MM.1S (cell line): ENCODE data around the gene PHF23.

Experiments used
- DNase-seq: peaks from one replicate; pipeline ENCODE4 v3.0.0-alpha.2; 2015
- H2AFZ ChIP-seq: fragments of 300-600 bp; sonication (generic); 2 replicates; pipeline ENCODE4 v1.6.0; 2016; ENCODE audit warnings: antibody characterized with exemption, low read length
- H3F3A ChIP-seq: fragments of 300-600 bp; sonication (generic); 2 replicates; pipeline ENCODE4 v1.6.1; 2016; ENCODE audit warnings: mild to moderate bottlenecking, antibody characterized with exemption, low read length, moderate library complexity, mixed read lengths; ENCODE audit not compliant: insufficient read depth
- H3K27ac ChIP-seq: fragments of 300-600 bp; sonication (generic); 2 replicates; pipeline ENCODE4 v1.5.1; 2016; ENCODE audit warnings: mild to moderate bottlenecking, low read length
- H3K27me3 ChIP-seq: fragments of 300-600 bp; sonication (generic); replicated peaks from 2 replicates; pipeline ENCODE4 v1.6.0; 2016; ENCODE audit warnings: low read length; ENCODE audit not compliant: insufficient read depth
- H3K36me3 ChIP-seq: fragments of 300-600 bp; sonication (generic); replicated peaks from 2 replicates; pipeline ENCODE4 v1.6.1; 2016; ENCODE audit warnings: mild to moderate bottlenecking, low read length, mixed read lengths; ENCODE audit not compliant: insufficient read depth
- H3K4me1 ChIP-seq: fragments of 300-600 bp; sonication (generic); 2 replicates; pipeline ENCODE4 v1.6.1; 2016; ENCODE audit warnings: low read length, mixed read lengths
- H3K4me2 ChIP-seq: fragments of 300-600 bp; sonication (generic); 2 replicates; pipeline ENCODE4 v1.6.0; 2016; ENCODE audit warnings: low read depth, low read length
- H3K4me3 ChIP-seq: fragments of 300-600 bp; sonication (generic); 2 replicates; pipeline ENCODE4 v1.5.1; 2016; ENCODE audit warnings: low read length, mixed read lengths
- H3K79me2 ChIP-seq: fragments of 300-600 bp; sonication (generic); 2 replicates; pipeline ENCODE4 v1.6.1; 2016; ENCODE audit warnings: mixed run types, low read length, mixed read lengths
- H3K9ac ChIP-seq: fragments of 300-600 bp; sonication (generic); 2 replicates; pipeline ENCODE4 v1.6.1; 2016; ENCODE audit warnings: low read length, mixed read lengths
- H3K9me2 ChIP-seq: fragments of 300-600 bp; sonication (generic); replicated peaks from 2 replicates; pipeline ENCODE4 v1.6.1; 2016; ENCODE audit warnings: mild to moderate bottlenecking, low read length, mixed read lengths; ENCODE audit not compliant: insufficient read depth
- H3K9me3 ChIP-seq: fragments of 300-600 bp; sonication (generic); replicated peaks from 2 replicates; pipeline ENCODE4 v1.6.1; 2016; ENCODE audit warnings: mild to moderate bottlenecking, low read length, mixed read lengths; ENCODE audit not compliant: insufficient read depth
- H4K20me1 ChIP-seq: fragments of 300-600 bp; sonication (generic); 2 replicates; pipeline ENCODE4 v1.6.1; 2016; ENCODE audit warnings: mild to moderate bottlenecking, low read length, moderate library complexity, mixed read lengths; ENCODE audit not compliant: insufficient read depth
- EZH2 ChIP-seq: fragments of 300-600 bp; sonication (generic); optimal IDR thresholded peaks from 2 replicates; pipeline ENCODE3; 2017; ENCODE audit warnings: low read depth, mild to moderate bottlenecking, antibody characterized with exemption, low read length, mixed read lengths
- EZH2phosphoT487 ChIP-seq: fragments of 300-600 bp; sonication (generic); IDR thresholded peaks from 2 replicates; pipeline ENCODE4 v1.6.1; 2018; ENCODE audit warnings: antibody characterized with exemption, low read length
- TF ChIP-seq, protein P1 (sequence below): fragments of 300-600 bp; sonication (generic); IDR thresholded peaks from 2 replicates; pipeline ENCODE4 v1.5.1; 2016; ENCODE audit warnings: antibody characterized with exemption, low read length, mixed read lengths

The PHF23 gene

DNA sequence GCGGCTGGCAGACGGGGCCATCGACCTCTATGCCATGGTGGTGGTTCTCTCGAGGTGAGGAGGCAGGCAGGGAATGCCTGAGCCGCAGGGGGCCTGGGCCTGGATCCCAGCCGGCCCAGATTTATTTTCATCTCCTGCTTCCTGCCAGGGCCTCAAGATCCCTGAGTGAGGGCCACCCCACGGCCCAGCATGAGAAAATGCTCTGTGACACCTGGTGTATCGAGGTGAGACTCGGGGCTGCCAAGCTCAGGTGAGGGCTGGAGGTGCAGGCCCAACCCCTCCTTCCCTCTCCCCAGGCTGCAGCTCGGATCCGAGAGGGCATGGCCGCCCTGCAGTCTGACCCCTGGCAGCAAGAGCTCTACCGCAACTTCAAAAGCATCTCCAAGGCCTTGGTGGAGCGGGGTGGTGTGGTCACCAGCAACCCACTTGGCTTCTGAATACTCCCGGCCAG lies 14.6 kb downstream of the PHF23 start:
- Histone ChIP-seq H3F3A (no peaks in the 10 kb centered on the region), H4K20me1 (no peaks in the 10 kb centered on the region), H3K4me2 (no peak overlapping the region), H3K9me3 (no peaks in the 10 kb centered on the region), H3K4me3 (no peak overlapping the region), H3K27ac (no peak overlapping the region), H3K36me3 (0 out of 2 replicates have a peak, but pooled peaks cover 6% of the 10 kb centered on the region), H3K9me2 (no peaks in the 10 kb centered on the region), H3K4me1 (peaks cover 8% of the 10 kb centered on the region), H3K27me3 (no peaks in the 10 kb centered on the region), H3K79me2 (peaks cover 31% of the 10 kb centered on the region), H3K9ac (no peak overlapping the region), H2AFZ (no peak overlapping the region)
- DNase-seq, result no peak
- TF ChIP-seq EZH2 (no peak), EZH2phosphoT487 (no peak)
- TF ChIP-seq, protein P1, sequence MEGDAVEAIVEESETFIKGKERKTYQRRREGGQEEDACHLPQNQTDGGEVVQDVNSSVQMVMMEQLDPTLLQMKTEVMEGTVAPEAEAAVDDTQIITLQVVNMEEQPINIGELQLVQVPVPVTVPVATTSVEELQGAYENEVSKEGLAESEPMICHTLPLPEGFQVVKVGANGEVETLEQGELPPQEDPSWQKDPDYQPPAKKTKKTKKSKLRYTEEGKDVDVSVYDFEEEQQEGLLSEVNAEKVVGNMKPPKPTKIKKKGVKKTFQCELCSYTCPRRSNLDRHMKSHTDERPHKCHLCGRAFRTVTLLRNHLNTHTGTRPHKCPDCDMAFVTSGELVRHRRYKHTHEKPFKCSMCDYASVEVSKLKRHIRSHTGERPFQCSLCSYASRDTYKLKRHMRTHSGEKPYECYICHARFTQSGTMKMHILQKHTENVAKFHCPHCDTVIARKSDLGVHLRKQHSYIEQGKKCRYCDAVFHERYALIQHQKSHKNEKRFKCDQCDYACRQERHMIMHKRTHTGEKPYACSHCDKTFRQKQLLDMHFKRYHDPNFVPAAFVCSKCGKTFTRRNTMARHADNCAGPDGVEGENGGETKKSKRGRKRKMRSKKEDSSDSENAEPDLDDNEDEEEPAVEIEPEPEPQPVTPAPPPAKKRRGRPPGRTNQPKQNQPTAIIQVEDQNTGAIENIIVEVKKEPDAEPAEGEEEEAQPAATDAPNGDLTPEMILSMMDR, result no peak

DNA sequence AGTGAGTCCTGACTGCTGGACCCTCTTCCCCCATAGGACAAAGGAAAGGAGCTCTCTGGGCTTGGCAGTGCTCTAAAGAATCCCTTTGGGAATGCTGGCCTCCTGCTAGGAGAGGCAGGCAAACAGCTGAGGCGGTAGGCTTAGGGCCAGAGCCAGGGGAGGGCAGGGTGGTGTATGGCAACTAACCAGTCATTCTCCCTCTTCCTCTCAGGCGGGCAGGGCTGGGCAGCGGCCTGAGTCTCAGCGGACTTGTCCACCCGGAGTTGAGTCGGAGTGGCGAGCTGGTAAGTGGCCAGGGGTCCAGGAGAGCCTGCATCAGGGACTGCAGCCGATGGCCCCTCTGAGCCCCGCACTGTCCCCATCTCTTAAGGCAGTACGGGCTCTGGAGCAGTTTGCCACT lies 15.1 kb downstream of the PHF23 start:
- H3K4me2 ChIP-seq, result no peak overlapping the region

DNA sequence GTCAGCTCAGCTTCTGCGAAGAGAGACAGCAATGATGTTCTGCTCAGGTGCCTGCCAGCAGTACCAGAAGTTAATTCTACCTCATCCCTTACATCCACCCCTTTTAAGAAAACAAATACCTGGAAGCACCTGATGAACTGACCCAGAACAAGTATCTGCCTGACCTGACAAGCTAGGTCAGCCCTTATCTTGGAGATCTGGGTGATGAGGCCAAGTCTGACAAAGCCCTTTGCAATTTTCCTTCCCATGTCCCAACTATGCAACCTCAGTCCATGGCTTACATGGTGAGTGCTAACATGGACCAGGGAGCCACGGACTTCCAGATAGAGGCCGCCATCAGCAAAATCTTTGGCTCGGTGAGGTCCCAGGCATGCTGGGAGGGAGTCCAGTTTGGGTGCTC lies 15.9 kb downstream of the PHF23 start:
- no peak for DNase-seq

More for the DNA sequence above, 15.1 kb downstream of the PHF23 start:
- DNase-seq, result no peak
- H3K9ac ChIP-seq, result no peak overlapping the region
- no peak overlapping the region for H3K27ac ChIP-seq
- H3K9me2 ChIP-seq, result no peaks in the 10 kb centered on the region
- no peak overlapping the region for H2AFZ ChIP-seq
- no peak overlapping the region for H3K4me3 ChIP-seq
- no peaks in the 10 kb centered on the region for H3K27me3 ChIP-seq
- TF ChIP-seq EZH2 (no peak), EZH2phosphoT487 (no peak)
- TF ChIP-seq, protein P1, result no peak
- no peaks in the 10 kb centered on the region for H3F3A ChIP-seq
- H3K4me1 ChIP-seq, result peaks cover 12% of the 10 kb centered on the region
- peaks cover 35% of the 10 kb centered on the region for H3K79me2 ChIP-seq
- H3K9me3 ChIP-seq, result no peaks in the 10 kb centered on the region
- no peaks in the 10 kb centered on the region for H4K20me1 ChIP-seq
- 0 out of 2 replicates have a peak, but pooled peaks cover 6% of the 10 kb centered on the region for H3K36me3 ChIP-seq

More for the DNA sequence above, 15.9 kb downstream of the PHF23 start:
- Histone ChIP-seq H3K9ac (no peak overlapping the region), H3K27me3 (no peaks in the 10 kb centered on the region), H3K4me1 (peaks cover 12% of the 10 kb centered on the region), H3K9me2 (no peaks in the 10 kb centered on the region), H3K79me2 (peaks cover 35% of the 10 kb centered on the region), H3K9me3 (no peaks in the 10 kb centered on the region), H3K4me3 (no peak overlapping the region), H2AFZ (no peak overlapping the region), H4K20me1 (no peaks in the 10 kb centered on the region), H3F3A (no peaks in the 10 kb centered on the region), H3K4me2 (no peak overlapping the region), H3K36me3 (0 out of 2 replicates have a peak, but pooled peaks cover 6% of the 10 kb centered on the region), H3K27ac (no peak overlapping the region)
- TF ChIP-seq, protein P1, result no peak
- no peak for TF ChIP-seq EZH2phosphoT487
- TF ChIP-seq EZH2, result no peak
